ENCODE measurements around the gene C19orf81. TPM values are rescaled to one million over a fixed set of nuclear protein-coding genes. Genes with fewer than 3 reads are reported as not detected.

The C19orf81 gene
- total and polyA plus RNA-seq, 9 of the 15 experiments (the other 6 are each of a cell fraction or from before 2014, with no cell fraction given) = 2.5 to 42.9 (median 33.0) TPM; not detected in 4

GRCh38 chr19:50647879-50648615 lies 1.2 kb upstream of the C19orf81 start (continued):
- TF ChIP-seq MGA (IDR thresholded peaks at IDR 0.05) = no peak
- TF ChIP-seq, protein P1, sequence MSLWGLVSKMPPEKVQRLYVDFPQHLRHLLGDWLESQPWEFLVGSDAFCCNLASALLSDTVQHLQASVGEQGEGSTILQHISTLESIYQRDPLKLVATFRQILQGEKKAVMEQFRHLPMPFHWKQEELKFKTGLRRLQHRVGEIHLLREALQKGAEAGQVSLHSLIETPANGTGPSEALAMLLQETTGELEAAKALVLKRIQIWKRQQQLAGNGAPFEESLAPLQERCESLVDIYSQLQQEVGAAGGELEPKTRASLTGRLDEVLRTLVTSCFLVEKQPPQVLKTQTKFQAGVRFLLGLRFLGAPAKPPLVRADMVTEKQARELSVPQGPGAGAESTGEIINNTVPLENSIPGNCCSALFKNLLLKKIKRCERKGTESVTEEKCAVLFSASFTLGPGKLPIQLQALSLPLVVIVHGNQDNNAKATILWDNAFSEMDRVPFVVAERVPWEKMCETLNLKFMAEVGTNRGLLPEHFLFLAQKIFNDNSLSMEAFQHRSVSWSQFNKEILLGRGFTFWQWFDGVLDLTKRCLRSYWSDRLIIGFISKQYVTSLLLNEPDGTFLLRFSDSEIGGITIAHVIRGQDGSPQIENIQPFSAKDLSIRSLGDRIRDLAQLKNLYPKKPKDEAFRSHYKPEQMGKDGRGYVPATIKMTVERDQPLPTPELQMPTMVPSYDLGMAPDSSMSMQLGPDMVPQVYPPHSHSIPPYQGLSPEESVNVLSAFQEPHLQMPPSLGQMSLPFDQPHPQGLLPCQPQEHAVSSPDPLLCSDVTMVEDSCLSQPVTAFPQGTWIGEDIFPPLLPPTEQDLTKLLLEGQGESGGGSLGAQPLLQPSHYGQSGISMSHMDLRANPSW (CRISPR knock-in tag; IDR thresholded peaks at IDR 0.05) = no peak
- TF ChIP-seq SPI1 (IDR thresholded peaks at IDR 0.05; ENCODE audit: borderline replicate concordance, low read depth, low read length) = peak; percentile 65; the same call in 1 of the 2 replicates
- no peak for TF ChIP-seq ZBTB7A (IDR thresholded peaks at IDR 0.05; ENCODE audit: borderline replicate concordance, control insufficient read depth, low read depth, low read length)

Measured in K562 (cell line).